T-cell (primary cell): ENCODE data around the gene CDC42SE2. TPM values are rescaled to one million over a fixed set of nuclear protein-coding genes. Genes with fewer than 3 reads are reported as not detected.
"Not testable (repeated sequence)": the region's sequence is repeated elsewhere in the genome, so short reads cannot be mapped to it uniquely, and the experiment has no call there.

ENCODE experiments used
- ATAC-seq, 4 experiments: fragments of 200-7000 bp in 3 of 4; fragments of 150-1000 bp in 1 of 4; cut with Tn5 transposase; replicated peaks in 1 of 4; 1 replicate in 3 of 4; 2 replicates in 1 of 4; pipeline ENCODE4 v1.10.0; 2021; ENCODE audit warnings: moderate library complexity in 3 of 4, mild to moderate bottlenecking in 2 of 4, moderate number of reproducible peaks in 1 of 4
- CTCF ChIA-PET, 2 donors: fragments of 300-600 bp; sonication (Branson Sonifier 250); formaldehyde crosslinking; loops; one replicate each; lab custom pipeline; 2022; ENCODE audit warnings: antibody characterized with exemption in 2 of 2; lab: Charles Lee
- POLR2A ChIA-PET, 2 donors: fragments of 300-600 bp; sonication (Branson Sonifier 250); formaldehyde crosslinking; loops; one replicate each; lab custom pipeline; 2022; ENCODE audit warnings: antibody characterized with exemption in 2 of 2; lab: Charles Lee
- DNase-seq, 35 experiments: peaks; one replicate each; pipeline versions ENCODE4 v3.0.0 to v3.0.0-alpha.2; 2013 to 2023
- H3K27ac ChIP-seq: one replicate; pipeline ENCODE4 v1.5.1; 2013; ENCODE audit warnings: low read length
- H3K27me3 ChIP-seq, 2 experiments: replicated peaks in 1 of 2; 1 replicate in 1 of 2; 2 replicates in 1 of 2; pipeline versions ENCODE4 v1.6.1 to v1.7.0; 2013; ENCODE audit warnings: low read length in 1 of 2, mixed read lengths in 1 of 2; ENCODE audit not compliant: control insufficient read depth in 2 of 2, insufficient read depth in 2 of 2; ENCODE audit errors: extremely low read depth in 1 of 2
- H3K36me3 ChIP-seq, 2 donors: 1 replicate in 1 of 2; 2 replicates in 1 of 2; pipeline versions ENCODE4 v1.6.1 to v1.7.0; 2013; ENCODE audit warnings: low read length in 1 of 2; ENCODE audit not compliant: control insufficient read depth in 2 of 2, insufficient read depth in 1 of 2; ENCODE audit errors: extremely low read depth in 1 of 2
- H3K4me1 ChIP-seq, 2 experiments: 1 replicate in 1 of 2; 2 replicates in 1 of 2; pipeline versions ENCODE4 v1.6.1 to v1.7.0; 2013; ENCODE audit warnings: low read length in 2 of 2, mixed read lengths in 1 of 2; ENCODE audit not compliant: insufficient read depth in 2 of 2, control insufficient read depth in 1 of 2; ENCODE audit errors: extremely low read depth in 1 of 2
- H3K4me3 ChIP-seq, 2 donors: 1 replicate in 1 of 2; 2 replicates in 1 of 2; pipeline versions ENCODE4 v1.5.1 to v1.7.0; 2013; ENCODE audit warnings: mild to moderate bottlenecking in 2 of 2, low read length in 1 of 2, moderate library complexity in 1 of 2; ENCODE audit not compliant: control insufficient read depth in 1 of 2; ENCODE audit errors: extremely low read depth in 1 of 2
- H3K9me3 ChIP-seq: 2 replicates; pipeline ENCODE4 v1.7.0; 2013
- H3K27ac Mint-ChIP-seq, 2 donors: one replicate each; pipeline ENCODE4 v1.8.0; 2020 to 2021; ENCODE audit warnings: mild to moderate bottlenecking in 2 of 2, mixed read lengths in 2 of 2
- H3K27me3 Mint-ChIP-seq, 2 donors: one replicate each; pipeline ENCODE4 v1.8.0; 2021 to 2022; ENCODE audit warnings: mixed read lengths in 2 of 2
- H3K36me3 Mint-ChIP-seq: one replicate; pipeline ENCODE4 v1.8.0; 2021; ENCODE audit warnings: mixed read lengths
- H3K4me1 Mint-ChIP-seq, 3 donors: one replicate each; pipeline ENCODE4 v1.8.0; 2020 to 2022; ENCODE audit warnings: mixed read lengths in 3 of 3, mild to moderate bottlenecking in 1 of 3
- H3K4me3 Mint-ChIP-seq, 3 donors: one replicate each; pipeline ENCODE4 v1.8.0; 2020 to 2022; ENCODE audit warnings: mild to moderate bottlenecking in 3 of 3, mixed read lengths in 3 of 3, moderate library complexity in 3 of 3
- H3K9me3 Mint-ChIP-seq, 3 donors: one replicate each; pipeline ENCODE4 v1.8.0; 2020 to 2022; ENCODE audit warnings: mixed read lengths in 3 of 3
- WGBS: methylation state at CpG from one replicate; pipeline ENCODE4 v1.1.5; 2013; ENCODE audit warnings: missing lambda C conversion rate; ENCODE audit not compliant: insufficient coverage; 5-methylcytosine and 5-hydroxymethylcytosine counted together
- total RNA-seq, 35 experiments: library from RNA in 6 of 35; stranded (reverse) in 6 of 35; fragments of 120-200 nt in 1 of 35; gene quantifications; one replicate each; pipeline versions ENCODE4 v1.2.1 to v1.2.4 and lab custom pipeline; 2013 to 2026

CDC42SE2 gene
- total RNA-seq, 5 donors from 2014 or later (not counting 1 experiment from before 2014, with no cell fraction given) = 229 to 259 (median 238) TPM

GRCh38 chr5:131312235-131312772 lies 48.5 kb downstream of the CDC42SE2 start:
- ChIA-PET POLR2A (interaction anchor here in 1 of 2 donors (0.6 kb wide), 1 partner anchor 35 kb away, joined by 3 read pairs; no protein-coding TSS in a partner anchor), CTCF (interaction anchor here in 1 of 2 donors (1.0 kb wide), 1 partner anchor 47 kb away, joined by 4 read pairs; no protein-coding TSS in a partner anchor)
- not testable (repeated sequence) for H3K27me3 Mint-ChIP-seq, H3K27me3 ChIP-seq, H3K9me3 Mint-ChIP-seq, ATAC-seq, H3K9me3 ChIP-seq
- peak overlapping the region; percentile 52 for H3K27ac ChIP-seq
- Mint-ChIP-seq H3K4me1 (peaks cover 78 to 92% (median 82%) of the 10 kb centered on the region in 3 donors), H3K4me3 (peak overlapping the region; percentile 76 to 83 (median 79)), H3K27ac (peak overlapping the region; percentile 92 to 96), H3K36me3 (peaks cover 24% of the 10 kb centered on the region)
- peaks cover 0 to 21% of the 10 kb centered on the region in 2 donors for H3K36me3 ChIP-seq
- H3K4me3 ChIP-seq = peak overlapping the region in 1 of 2 donors; percentile 38
- H3K4me1 ChIP-seq = peaks cover 8 to 33% of the 10 kb centered on the region in 2 experiments
- WGBS = 36% methylated on average over 12 of the region's 16 CpGs
- DNase-seq = peak in 34 of 35 experiments; percentile 27 to 86 (median 63)

GRCh38 chr5:131316026-131316425 lies 52.2 kb downstream of the CDC42SE2 start:
- WGBS = no CpG with 5 or more reads among the region's 2 CpGs
- peaks cover 8 to 42% of the 10 kb centered on the region in 2 experiments for H3K4me1 ChIP-seq
- DNase-seq = no peak
- H3K9me3 ChIP-seq = no peaks in the 10 kb centered on the region
- no peak overlapping the region for H3K4me3 ChIP-seq
- H3K27ac ChIP-seq = peak overlapping the region; percentile 9
- no peaks in the 10 kb centered on the region for H3K27me3 ChIP-seq
- H3K36me3 ChIP-seq = peaks cover 0 to 42% of the 10 kb centered on the region in 2 donors
- Mint-ChIP-seq H3K27me3 (no peaks in the 10 kb centered on the region), H3K36me3 (peaks cover 47% of the 10 kb centered on the region), H3K9me3 (peaks cover 0 to 7% (median 0%) of the 10 kb centered on the region in 3 donors), H3K4me1 (peaks cover 75 to 85% (median 84%) of the 10 kb centered on the region in 3 donors), H3K4me3 (peak overlapping the region in 1 of 3 donors; percentile 83), H3K27ac (peak overlapping the region in 1 of 2 donors; percentile 30)
- ChIA-PET POLR2A (interaction anchor here in 1 of 2 donors (1.3 kb wide), 1 partner anchor 51 kb away, joined by 4 read pairs; no protein-coding TSS in a partner anchor), CTCF (no interaction called here)
- ATAC-seq = peak in 1 of 4 experiments; percentile 14

- no peak overlapping the region for H3K4me3 Mint-ChIP-seq
- DNase-seq (no peak), ATAC-seq (no peak)
- peak overlapping the region; percentile 63 to 68 for H3K27ac Mint-ChIP-seq
- peaks cover 75 to 85% (median 82%) of the 10 kb centered on the region in 3 donors for H3K4me1 Mint-ChIP-seq
- peaks cover 53% of the 10 kb centered on the region for H3K36me3 Mint-ChIP-seq
- H3K27ac ChIP-seq = peak overlapping the region; percentile 25
- H3K4me1 ChIP-seq = peaks cover 8 to 40% of the 10 kb centered on the region in 2 experiments
- WGBS = no CpG with 5 or more reads among the region's 2 CpGs
- peaks cover 0 to 12% (median 0%) of the 10 kb centered on the region in 3 donors for H3K9me3 Mint-ChIP-seq
- no peaks in the 10 kb centered on the region for H3K9me3 ChIP-seq
- ChIA-PET CTCF (no interaction called here), POLR2A (interaction anchor here in 1 of 2 donors (0.5 kb wide), 1 partner anchor 154 kb away, joined by 3 read pairs; no protein-coding TSS in a partner anchor)
- H3K27me3 Mint-ChIP-seq = no peaks in the 10 kb centered on the region
- peaks cover 0 to 45% of the 10 kb centered on the region in 2 donors for H3K36me3 ChIP-seq
- no peak overlapping the region for H3K4me3 ChIP-seq
- H3K27me3 ChIP-seq = no peaks in the 10 kb centered on the region
Measured at GRCh38 chr5:131316822-131317221, 53.0 kb downstream of the CDC42SE2 start.

- no peaks in the 10 kb centered on the region for H3K27me3 ChIP-seq
- H3K36me3 ChIP-seq = peaks cover 0 to 48% of the 10 kb centered on the region in 2 donors
- peaks cover 64% of the 10 kb centered on the region for H3K36me3 Mint-ChIP-seq
- peak overlapping the region; percentile 15 to 52 for H3K27ac Mint-ChIP-seq
- POLR2A ChIA-PET = no interaction called here
- H3K4me1 ChIP-seq = peaks cover 14 to 39% of the 10 kb centered on the region in 2 experiments
- no peak overlapping the region for H3K4me3 Mint-ChIP-seq
- no peaks in the 10 kb centered on the region for H3K27me3 Mint-ChIP-seq
- no peak for ATAC-seq
- H3K4me3 ChIP-seq = no peak overlapping the region
- no peak for DNase-seq
- H3K27ac ChIP-seq = no peak overlapping the region
- CTCF ChIA-PET = interaction anchor here in 1 of 2 donors (0.7 kb wide), 1 partner anchor 53 kb away, joined by 3 read pairs; no protein-coding TSS in a partner anchor
- H3K9me3 Mint-ChIP-seq = peaks cover 0 to 12% (median 0%) of the 10 kb centered on the region in 3 donors
- H3K9me3 ChIP-seq = no peaks in the 10 kb centered on the region
- H3K4me1 Mint-ChIP-seq = peaks cover 74 to 82% (median 78%) of the 10 kb centered on the region in 3 donors
Measured at GRCh38 chr5:131318455-131318854, 54.6 kb downstream of the CDC42SE2 start.

GRCh38 chr5:131321066-131321465 lies 57.2 kb downstream of the CDC42SE2 start:
- H3K4me3 Mint-ChIP-seq = peak overlapping the region in 1 of 3 donors; percentile 55
- H3K27me3 Mint-ChIP-seq = no peaks in the 10 kb centered on the region
- H3K36me3 Mint-ChIP-seq = peaks cover 62% of the 10 kb centered on the region
- no peak overlapping the region for H3K27ac ChIP-seq
- WGBS = no CpG with 5 or more reads among the region's 2 CpGs
- no peaks in the 10 kb centered on the region for H3K9me3 ChIP-seq
- H3K4me3 ChIP-seq = no peak overlapping the region
- H3K27ac Mint-ChIP-seq = peak overlapping the region; percentile 66 to 72
- H3K9me3 Mint-ChIP-seq = peaks cover 0 to 12% (median 0%) of the 10 kb centered on the region in 3 donors
- H3K27me3 ChIP-seq = no peaks in the 10 kb centered on the region
- ChIA-PET POLR2A (interaction anchor here in 1 of 2 donors (0.6 kb wide), 2 partner anchors 26 to 54 kb away, joined by 5 to 9 read pairs; no protein-coding TSS in a partner anchor), CTCF (interaction anchor here in 1 of 2 donors (0.5 kb wide), 1 partner anchor 42 kb away, joined by 3 read pairs; no protein-coding TSS in a partner anchor)
- peaks cover 18 to 23% of the 10 kb centered on the region in 2 experiments for H3K4me1 ChIP-seq
- DNase-seq (no peak), ATAC-seq (no peak)
- peaks cover 73 to 81% (median 75%) of the 10 kb centered on the region in 3 donors for H3K4me1 Mint-ChIP-seq
- peaks cover 0 to 39% of the 10 kb centered on the region in 2 donors for H3K36me3 ChIP-seq

- H3K27me3 Mint-ChIP-seq = no peaks in the 10 kb centered on the region
- H3K27ac Mint-ChIP-seq = peak overlapping the region; percentile 83 to 85
- Histone ChIP-seq H3K9me3 (no peaks in the 10 kb centered on the region), H3K27ac (peak overlapping the region; percentile 52), H3K4me1 (peaks cover 26 to 33% of the 10 kb centered on the region in 2 experiments), H3K4me3 (no peak overlapping the region), H3K27me3 (no peaks in the 10 kb centered on the region), H3K36me3 (peaks cover 0 to 22% of the 10 kb centered on the region in 2 donors)
- H3K4me1 Mint-ChIP-seq = peaks cover 73 to 80% (median 74%) of the 10 kb centered on the region in 3 donors
- no peak for DNase-seq
- peak in 1 of 4 experiments; percentile 27 for ATAC-seq
- peak overlapping the region; percentile 49 to 55 (median 51) for H3K4me3 Mint-ChIP-seq
- H3K36me3 Mint-ChIP-seq = peaks cover 51% of the 10 kb centered on the region
- POLR2A ChIA-PET = interaction anchor here in 1 of 2 donors (0.7 kb wide), 1 partner anchor 36 kb away, joined by 4 read pairs; no protein-coding TSS in a partner anchor
- no CpG with 5 or more reads among the region's 4 CpGs for WGBS
- CTCF ChIA-PET = interaction anchor here in 1 of 2 donors (2.5 kb wide), 1 partner anchor 59 kb away, joined by 10 read pairs; no protein-coding TSS in a partner anchor
- peaks cover 0 to 5% (median 0%) of the 10 kb centered on the region in 3 donors for H3K9me3 Mint-ChIP-seq
Measured at GRCh38 chr5:131322926-131323325, 59.1 kb downstream of the CDC42SE2 start.
